HEK293 (cell line): ENCODE measurements around the gene KRTAP5-5.

ENCODE experiments used
- CTCF ChIA-PET: fragments of 350-600 bp; formaldehyde crosslinking; extraction: SDS; loops from one replicate; lab custom pipeline; 2021; ENCODE audit warnings: antibody characterized with exemption; lab: Yijun Ruan, JAX
- POLR2A ChIA-PET: fragments of 300-600 bp; formaldehyde crosslinking; extraction: SDS; loops from one replicate; lab custom pipeline; 2020; ENCODE audit warnings: antibody characterized with exemption, inconsistent platforms; lab: Yijun Ruan, JAX
- H3K27ac ChIP-seq: fragments of 200-500 bp; sonication (Bioruptor generic); 2 replicates; pipeline ENCODE4 v1.5.1; 2014; ENCODE audit warnings: low read depth, low read length, control low read depth, inconsistent platforms; ENCODE audit errors: extremely low read depth
- H3K36me3 ChIP-seq, 2 experiments: fragments of 200-500 bp in 1 of 2; sonication (Bioruptor generic) in 1 of 2; 1 replicate in 1 of 2; 2 replicates in 1 of 2; pipeline ENCODE4 v1.5.1; 2014 to 2017; ENCODE audit warnings: inconsistent platforms in 2 of 2, low read length in 2 of 2; ENCODE audit not compliant: control insufficient read depth in 2 of 2, insufficient read depth in 1 of 2
- H3K4me1 ChIP-seq: fragments of 200-500 bp; sonication (Bioruptor generic); 2 replicates; pipeline ENCODE4 v1.5.1; 2014; ENCODE audit warnings: mild to moderate bottlenecking, low read length, inconsistent platforms; ENCODE audit not compliant: control insufficient read depth, insufficient read depth
- H3K4me3 ChIP-seq: 2 replicates; pipeline ENCODE4 v1.5.1; 2011; ENCODE audit warnings: low read depth, mild to moderate bottlenecking, control low read depth, low read length, moderate library complexity
- H3K9me3 ChIP-seq: fragments of 200-500 bp; sonication (Bioruptor generic); 2 replicates; pipeline ENCODE4 v1.5.1; 2014; ENCODE audit warnings: low read depth, low read length, inconsistent platforms; ENCODE audit not compliant: control insufficient read depth, insufficient read depth
- IKZF3 ChIP-seq: fragments of 450-650 bp; IDR thresholded peaks from 2 replicates; pipeline ENCODE4 v1.5.0; 2018; ENCODE audit warnings: missing biosample characterization, mild to moderate bottlenecking, missing genetic modification characterization, moderate library complexity
- OVOL3 ChIP-seq: fragments of 450-650 bp; formaldehyde crosslinking; IDR thresholded peaks from 2 replicates; pipeline ENCODE4 v1.5.1; 2016; ENCODE audit warnings: missing biosample characterization, missing genetic modification characterization
- SCRT2 ChIP-seq: fragments of 450-650 bp; formaldehyde crosslinking; IDR thresholded peaks from 2 replicates; pipeline ENCODE4 v1.5.1; 2016; ENCODE audit warnings: missing biosample characterization, missing genetic modification characterization
- ZNF175 ChIP-seq: fragments of 450-650 bp; formaldehyde crosslinking; IDR thresholded peaks from 2 replicates; pipeline ENCODE4 v1.5.1; 2016; ENCODE audit warnings: missing biosample characterization, missing genetic modification characterization
- ZNF23 ChIP-seq: fragments of 450-650 bp; formaldehyde crosslinking; IDR thresholded peaks from 2 replicates; pipeline ENCODE4 v1.5.1; 2016; ENCODE audit warnings: missing biosample characterization, missing genetic modification characterization, borderline replicate concordance
- ZNF24 ChIP-seq: fragments of 450-650 bp; formaldehyde crosslinking; IDR thresholded peaks from 2 replicates; pipeline ENCODE4 v1.5.1; 2016; ENCODE audit warnings: missing biosample characterization, missing genetic modification characterization
- ZNF391 ChIP-seq: fragments of 450-650 bp; formaldehyde crosslinking; IDR thresholded peaks from 2 replicates; pipeline ENCODE4 v1.5.1; 2016; ENCODE audit warnings: low read depth, missing biosample characterization, missing genetic modification characterization, borderline replicate concordance
- ZNF571 ChIP-seq: fragments of 450-650 bp; formaldehyde crosslinking; IDR thresholded peaks from 2 replicates; pipeline ENCODE4 v1.5.0; 2017; ENCODE audit warnings: missing biosample characterization, missing genetic modification characterization
- ZNF660 ChIP-seq: fragments of 450-650 bp; IDR thresholded peaks from 2 replicates; pipeline ENCODE4 v1.5.1; 2018; ENCODE audit warnings: missing biosample characterization, mild to moderate bottlenecking, missing genetic modification characterization
- ZNF830 ChIP-seq: fragments of 450-650 bp; IDR thresholded peaks from 2 replicates; pipeline ENCODE4 v1.5.0; 2018; ENCODE audit warnings: missing biosample characterization, missing genetic modification characterization, low read depth, mild to moderate bottlenecking, moderate library complexity
- ZNF843 ChIP-seq: fragments of 450-650 bp; formaldehyde crosslinking; IDR thresholded peaks from 2 replicates; pipeline ENCODE4 v1.5.1; 2016; ENCODE audit warnings: missing biosample characterization, missing genetic modification characterization
- ZSCAN23 ChIP-seq: fragments of 450-650 bp; formaldehyde crosslinking; IDR thresholded peaks from 2 replicates; pipeline ENCODE4 v1.5.1; 2016; ENCODE audit warnings: missing biosample characterization, missing genetic modification characterization
- TF ChIP-seq, protein P1 (sequence below): fragments of 450-650 bp; formaldehyde crosslinking; IDR thresholded peaks from 2 replicates; pipeline ENCODE4 v1.5.1; 2016; ENCODE audit warnings: missing biosample characterization, missing genetic modification characterization
- TF ChIP-seq, protein P2 (sequence below): fragments of 450-650 bp; formaldehyde crosslinking; IDR thresholded peaks from 2 replicates; pipeline ENCODE4 v1.5.1; 2017; ENCODE audit warnings: missing biosample characterization, missing genetic modification characterization
- TF ChIP-seq, protein P3 (sequence below): fragments of 450-650 bp; formaldehyde crosslinking; IDR thresholded peaks from 2 replicates; pipeline ENCODE4 v1.5.1; 2016; ENCODE audit warnings: missing biosample characterization, missing genetic modification characterization
- TF ChIP-seq, protein P4 (sequence below): IDR thresholded peaks from 2 replicates; pipeline ENCODE4 v1.6.1; 2011; ENCODE audit warnings: mild to moderate bottlenecking, low read depth, low read length, borderline replicate concordance

The KRTAP5-5 gene

DNA sequence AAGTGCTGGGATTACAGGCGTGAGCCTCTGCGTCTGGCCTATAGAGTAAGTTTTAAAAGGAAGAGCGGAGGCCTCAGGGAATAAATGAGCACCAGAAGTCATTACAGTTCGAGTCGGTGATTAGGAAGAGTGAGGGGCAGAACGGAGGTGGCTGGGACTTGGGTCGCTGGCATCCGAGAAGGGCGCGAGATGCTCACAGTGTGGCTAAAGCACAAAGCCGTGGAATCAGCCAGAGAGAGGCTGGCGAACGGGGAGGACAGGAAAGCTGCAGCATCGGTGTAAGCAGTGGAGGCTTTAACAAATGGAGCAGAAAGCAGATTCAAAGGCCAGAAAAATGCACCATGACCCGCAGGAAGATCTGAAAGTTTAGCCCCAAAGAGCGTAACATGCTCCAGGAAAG is 5.0 kb upstream of the KRTAP5-5 start (continued):
- TF ChIP-seq, protein P1, sequence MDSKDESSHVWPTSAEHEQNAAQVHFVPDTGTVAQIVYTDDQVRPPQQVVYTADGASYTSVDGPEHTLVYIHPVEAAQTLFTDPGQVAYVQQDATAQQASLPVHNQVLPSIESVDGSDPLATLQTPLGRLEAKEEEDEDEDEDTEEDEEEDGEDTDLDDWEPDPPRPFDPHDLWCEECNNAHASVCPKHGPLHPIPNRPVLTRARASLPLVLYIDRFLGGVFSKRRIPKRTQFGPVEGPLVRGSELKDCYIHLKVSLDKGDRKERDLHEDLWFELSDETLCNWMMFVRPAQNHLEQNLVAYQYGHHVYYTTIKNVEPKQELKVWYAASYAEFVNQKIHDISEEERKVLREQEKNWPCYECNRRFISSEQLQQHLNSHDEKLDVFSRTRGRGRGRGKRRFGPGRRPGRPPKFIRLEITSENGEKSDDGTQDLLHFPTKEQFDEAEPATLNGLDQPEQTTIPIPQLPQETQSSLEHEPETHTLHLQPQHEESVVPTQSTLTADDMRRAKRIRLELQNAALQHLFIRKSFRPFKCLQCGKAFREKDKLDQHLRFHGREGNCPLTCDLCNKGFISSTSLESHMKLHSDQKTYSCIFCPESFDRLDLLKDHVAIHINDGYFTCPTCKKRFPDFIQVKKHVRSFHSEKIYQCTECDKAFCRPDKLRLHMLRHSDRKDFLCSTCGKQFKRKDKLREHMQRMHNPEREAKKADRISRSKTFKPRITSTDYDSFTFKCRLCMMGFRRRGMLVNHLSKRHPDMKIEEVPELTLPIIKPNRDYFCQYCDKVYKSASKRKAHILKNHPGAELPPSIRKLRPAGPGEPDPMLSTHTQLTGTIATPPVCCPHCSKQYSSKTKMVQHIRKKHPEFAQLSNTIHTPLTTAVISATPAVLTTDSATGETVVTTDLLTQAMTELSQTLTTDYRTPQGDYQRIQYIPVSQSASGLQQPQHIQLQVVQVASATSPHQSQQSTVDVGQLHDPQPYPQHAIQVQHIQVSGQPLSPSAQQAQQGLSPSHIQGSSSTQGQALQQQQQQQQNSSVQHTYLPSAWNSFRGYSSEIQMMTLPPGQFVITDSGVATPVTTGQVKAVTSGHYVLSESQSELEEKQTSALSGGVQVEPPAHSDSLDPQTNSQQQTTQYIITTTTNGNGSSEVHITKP (tag by site-specific recombination), result no peak
- TF ChIP-seq OVOL3 (tag by site-specific recombination) (no peak), ZNF571 (tag by site-specific recombination) (no peak), ZNF843 (tag by site-specific recombination) (no peak), ZSCAN23 (no peak)
- TF ChIP-seq, protein P2, sequence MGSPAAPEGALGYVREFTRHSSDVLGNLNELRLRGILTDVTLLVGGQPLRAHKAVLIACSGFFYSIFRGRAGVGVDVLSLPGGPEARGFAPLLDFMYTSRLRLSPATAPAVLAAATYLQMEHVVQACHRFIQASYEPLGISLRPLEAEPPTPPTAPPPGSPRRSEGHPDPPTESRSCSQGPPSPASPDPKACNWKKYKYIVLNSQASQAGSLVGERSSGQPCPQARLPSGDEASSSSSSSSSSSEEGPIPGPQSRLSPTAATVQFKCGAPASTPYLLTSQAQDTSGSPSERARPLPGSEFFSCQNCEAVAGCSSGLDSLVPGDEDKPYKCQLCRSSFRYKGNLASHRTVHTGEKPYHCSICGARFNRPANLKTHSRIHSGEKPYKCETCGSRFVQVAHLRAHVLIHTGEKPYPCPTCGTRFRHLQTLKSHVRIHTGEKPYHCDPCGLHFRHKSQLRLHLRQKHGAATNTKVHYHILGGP (tag by site-specific recombination), result no peak
- TF ChIP-seq, protein P3, sequence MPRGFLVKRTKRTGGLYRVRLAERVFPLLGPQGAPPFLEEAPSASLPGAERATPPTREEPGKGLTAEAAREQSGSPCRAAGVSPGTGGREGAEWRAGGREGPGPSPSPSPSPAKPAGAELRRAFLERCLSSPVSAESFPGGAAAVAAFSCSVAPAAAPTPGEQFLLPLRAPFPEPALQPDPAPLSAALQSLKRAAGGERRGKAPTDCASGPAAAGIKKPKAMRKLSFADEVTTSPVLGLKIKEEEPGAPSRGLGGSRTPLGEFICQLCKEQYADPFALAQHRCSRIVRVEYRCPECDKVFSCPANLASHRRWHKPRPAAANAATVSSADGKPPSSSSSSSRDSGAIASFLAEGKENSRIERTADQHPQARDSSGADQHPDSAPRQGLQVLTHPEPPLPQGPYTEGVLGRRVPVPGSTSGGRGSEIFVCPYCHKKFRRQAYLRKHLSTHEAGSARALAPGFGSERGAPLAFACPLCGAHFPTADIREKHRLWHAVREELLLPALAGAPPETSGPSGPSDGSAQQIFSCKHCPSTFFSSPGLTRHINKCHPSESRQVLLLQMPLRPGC (tag by site-specific recombination), result no peak

DNA sequence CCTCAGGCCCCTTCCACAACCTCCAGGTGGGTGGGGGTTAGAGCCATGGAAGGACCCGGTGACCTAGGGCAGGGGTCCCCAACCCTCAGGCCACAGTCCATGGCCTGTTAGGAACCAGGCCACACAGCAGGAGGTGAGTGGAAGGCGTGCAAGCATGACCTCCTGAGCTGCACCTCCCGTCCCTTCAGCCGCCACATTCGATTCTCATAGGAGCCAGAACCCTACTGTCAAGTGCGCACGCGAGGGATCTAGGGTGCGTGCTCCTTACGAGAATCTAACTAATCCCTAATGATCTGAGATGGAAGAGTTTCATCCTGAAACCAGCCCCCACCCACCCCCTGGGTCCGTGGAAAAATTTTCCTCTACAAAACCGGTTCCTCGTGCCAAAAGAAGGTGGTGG is 4.0 kb upstream of the KRTAP5-5 start:
- CTCF ChIA-PET, result interaction anchor here (1.3 to 7.2 kb wide), 3 partner anchors 14 to 51 kb away, joined by 8 to 67 read pairs (median 12); no protein-coding TSS in a partner anchor
- TF ChIP-seq ZNF391 (tag by site-specific recombination) (no peak), ZNF660 (tag by site-specific recombination) (no peak), SCRT2 (tag by site-specific recombination) (no peak), ZNF24 (no peak), ZNF175 (tag by site-specific recombination) (no peak), ZNF23 (tag by site-specific recombination) (no peak), IKZF3 (tag by site-specific recombination) (no peak), ZNF830 (tag by site-specific recombination) (no peak)
- TF ChIP-seq, protein P4, sequence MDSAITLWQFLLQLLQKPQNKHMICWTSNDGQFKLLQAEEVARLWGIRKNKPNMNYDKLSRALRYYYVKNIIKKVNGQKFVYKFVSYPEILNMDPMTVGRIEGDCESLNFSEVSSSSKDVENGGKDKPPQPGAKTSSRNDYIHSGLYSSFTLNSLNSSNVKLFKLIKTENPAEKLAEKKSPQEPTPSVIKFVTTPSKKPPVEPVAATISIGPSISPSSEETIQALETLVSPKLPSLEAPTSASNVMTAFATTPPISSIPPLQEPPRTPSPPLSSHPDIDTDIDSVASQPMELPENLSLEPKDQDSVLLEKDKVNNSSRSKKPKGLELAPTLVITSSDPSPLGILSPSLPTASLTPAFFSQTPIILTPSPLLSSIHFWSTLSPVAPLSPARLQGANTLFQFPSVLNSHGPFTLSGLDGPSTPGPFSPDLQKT, result no peak
- H3K27ac ChIP-seq, result no peak overlapping the region
- H3K4me1 ChIP-seq, result no peaks in the 10 kb centered on the region
- no peaks in the 10 kb centered on the region for H3K9me3 ChIP-seq
- POLR2A ChIA-PET, result no interaction called here
- H3K4me3 ChIP-seq, result no peak overlapping the region
- no peaks in the 10 kb centered on the region for H3K36me3 ChIP-seq
